Measurements from ENCODE around the gene CDH22.

- TF ChIP-seq CTCF (IDR thresholded peaks at IDR 0.05), result no peak
- no peak for TF ChIP-seq POLR2A (IDR thresholded peaks at IDR 0.05)
These were observed 119.3 kb downstream of the CDH22 start for GRCh38 chr20:46188866-46189541.
